ENCODE measurements around the gene MITF. TPM values are rescaled to one million over a fixed set of nuclear protein-coding genes. Genes with fewer than 3 reads are reported as not detected.

The MITF gene
- total and polyA plus RNA-seq, 7 donors, result 11.8 to 98.1 (median 49.9) TPM

GRCh38 chr3:69815970-69816369 lies 76.7 kb downstream of the MITF start:
- peak in 1 of 4 donors; percentile 12 for ATAC-seq
- Histone ChIP-seq H3K4me3 (no peak overlapping the region), H3K27me3 (ENCODE audit: insufficient read depth in 3 of 3, low read length in 2 of 3) (no peaks in the 10 kb centered on the region), H3K4me1 (peaks cover 85% of the 10 kb centered on the region), H3K9me3 (no peaks in the 10 kb centered on the region), H3K36me3 (ENCODE audit: insufficient read depth in 1 of 2, low read depth in 1 of 2) (no peaks in the 10 kb centered on the region), H3K27ac (no peak overlapping the region)
- intact Hi-C loops (cut with DNase I), result no loop called here
- WGBS, 3 donors, result 16 to 34% (median 22%) methylated on average over 1 of the region's 1 CpG
- no peak for DNase-seq
- no peak for TF ChIP-seq CTCF (IDR thresholded peaks at IDR 0.05)

- Histone ChIP-seq H3K4me3 (no peak overlapping the region), H3K27me3 (ENCODE audit: insufficient read depth in 3 of 3, low read length in 2 of 3) (no peaks in the 10 kb centered on the region), H3K4me1 (peaks cover 81% of the 10 kb centered on the region), H3K27ac (peak overlapping the region; percentile 61), H3K9me3 (no peaks in the 10 kb centered on the region), H3K36me3 (ENCODE audit: insufficient read depth in 1 of 2, low read depth in 1 of 2) (no peaks in the 10 kb centered on the region)
- TF ChIP-seq CTCF (IDR thresholded peaks at IDR 0.05), result no peak
- WGBS, 3 donors, result 96 to 97% (median 97%) methylated on average over 2 of the region's 2 CpGs
- DNase-seq, result no peak
- no peak for ATAC-seq
- intact Hi-C loops (cut with DNase I), result no loop called here
Observed at GRCh38 chr3:69817988-69818387, 78.7 kb downstream of the MITF start.

GRCh38 chr3:69819282-69819681 lies 80.0 kb downstream of the MITF start:
- Histone ChIP-seq H3K36me3 (ENCODE audit: insufficient read depth in 1 of 2, low read depth in 1 of 2) (no peaks in the 10 kb centered on the region), H3K27me3 (ENCODE audit: insufficient read depth in 3 of 3, low read length in 2 of 3) (no peaks in the 10 kb centered on the region), H3K4me3 (no peak overlapping the region), H3K4me1 (peaks cover 77% of the 10 kb centered on the region), H3K9me3 (no peaks in the 10 kb centered on the region), H3K27ac (peak overlapping the region; percentile 61)
- intact Hi-C loops (cut with DNase I), result no loop called here
- peak; percentile 21 to 70 for DNase-seq
- no peak for TF ChIP-seq CTCF (IDR thresholded peaks at IDR 0.05)
- WGBS, 3 donors, result 2 to 20% (median 19%) methylated on average over 3 of the region's 3 CpGs
- peak; percentile 71 to 91 (median 84) for ATAC-seq

- ATAC-seq (no peak), DNase-seq (no peak)
- H3K27me3 ChIP-seq (ENCODE audit: insufficient read depth in 3 of 3, low read length in 2 of 3), result no peaks in the 10 kb centered on the region
- intact Hi-C loops (cut with DNase I), result loop anchor here in 1 of 2 donors (5.0 kb wide), 1 partner anchor 36 kb away; no protein-coding TSS in a partner anchor
- H3K9me3 ChIP-seq, result no peaks in the 10 kb centered on the region
- H3K27ac ChIP-seq, result no peak overlapping the region
- H3K4me3 ChIP-seq, result no peak overlapping the region
- peaks cover 63% of the 10 kb centered on the region for H3K4me1 ChIP-seq
- no peaks in the 10 kb centered on the region for H3K36me3 ChIP-seq (ENCODE audit: insufficient read depth in 1 of 2, low read depth in 1 of 2)
- 55 to 69% (median 66%) methylated on average over 4 of the region's 4 CpGs for WGBS, 3 donors
- no peak for TF ChIP-seq CTCF (IDR thresholded peaks at IDR 0.05)
Observed at GRCh38 chr3:69821133-69821532, 81.9 kb downstream of the MITF start.

- Histone ChIP-seq H3K27me3 (ENCODE audit: insufficient read depth in 3 of 3, low read length in 2 of 3) (no peaks in the 10 kb centered on the region), H3K4me1 (peaks cover 43% of the 10 kb centered on the region), H3K4me3 (no peak overlapping the region), H3K36me3 (ENCODE audit: insufficient read depth in 1 of 2, low read depth in 1 of 2) (no peaks in the 10 kb centered on the region), H3K9me3 (peaks cover 4% of the 10 kb centered on the region), H3K27ac (no peak overlapping the region)
- no peak for TF ChIP-seq CTCF (IDR thresholded peaks at IDR 0.05)
- WGBS, 3 donors, result 94 to 96% (median 96%) methylated on average over 1 of the region's 1 CpG
- ATAC-seq, result no peak
- no peak for DNase-seq
- intact Hi-C loops (cut with DNase I), result loop anchor here in 1 of 2 donors (5.0 kb wide), 1 partner anchor 34 kb away; no protein-coding TSS in a partner anchor
Observed at GRCh38 chr3:69823743-69824142, 84.5 kb downstream of the MITF start.

Measured in psoas muscle (tissue), 8 donors.